Left lung (tissue), 10 donors: ENCODE data around the gene CFAP65. TPM values are rescaled to one million over a fixed set of nuclear protein-coding genes. Genes with fewer than 3 reads are reported as not detected.

Experiments used
- ATAC-seq: fragments of 200-7000 bp; cut with Tn5 transposase; one replicate; pipeline ENCODE4 v1.9.1; 2020; ENCODE audit warnings: moderate library complexity
- DNase-seq, 4 donors: peaks; one replicate each; pipeline ENCODE4 v3.0.0-alpha.2; 2013 to 2020
- H3K27ac ChIP-seq, 2 donors: fragments of 200-600 bp; sonication (generic) in 1 of 2; one replicate each; pipeline versions ENCODE4 v1.5.0 to v1.8.0; 2020 to 2021
- H3K27me3 ChIP-seq, 2 donors: fragments of 200-600 bp; sonication (generic) in 1 of 2; one replicate each; pipeline versions ENCODE4 v1.5.0 to v1.8.0; 2020 to 2021
- H3K36me3 ChIP-seq, 2 donors: fragments of 200-600 bp; sonication (generic) in 1 of 2; one replicate each; pipeline versions ENCODE4 v1.5.0 to v1.8.0; 2020 to 2021
- H3K4me1 ChIP-seq, 2 donors: fragments of 200-600 bp; one replicate each; pipeline ENCODE4 v1.8.0; 2021
- H3K4me3 ChIP-seq, 2 donors: fragments of 200-600 bp; sonication (generic) in 1 of 2; one replicate each; pipeline versions ENCODE4 v1.5.0 to v1.8.0; 2020 to 2021; ENCODE audit warnings: mild to moderate bottlenecking in 1 of 2
- H3K9me3 ChIP-seq, 2 donors: fragments of 200-600 bp; sonication (generic) in 1 of 2; one replicate each; pipeline versions ENCODE4 v1.5.0 to v1.8.0; 2020 to 2021
- CTCF ChIP-seq, 2 donors: fragments of 200-600 bp; sonication (generic) in 1 of 2; IDR thresholded peaks; one replicate each; pipeline versions ENCODE4 v1.5.0 to v1.8.0; 2021; ENCODE audit warnings: antibody characterized with exemption in 2 of 2
- intact Hi-C, 2 donors: fragments of 100-400 bp; cut with DNase I; formaldehyde crosslinking; loops; one replicate each; pipeline versions ENCODE4 v1.11.2 to v1.14.2; 2022
- polyA plus RNA-seq, 6 donors: library from polyadenylated mRNA; unstranded; fragments of 120-200 nt; gene quantifications; one replicate each; pipeline ENCODE4 v1.2.1, GENCODE V29; 2013; ENCODE audit not compliant: insufficient read length in 6 of 6
- total RNA-seq, 2 donors: library from RNA; stranded (reverse); fragmentation: NEBNext Ultra II Directional; extraction: Animal tissue kit (Norgen Biotek cat#: 25700); gene quantifications; one replicate each; pipeline ENCODE4 v1.2.1, GENCODE V29; 2021
- donor health status: DM: no; HTN: yes; CAD: no.
- donor health status: DM: no; HTN: no; CAD: no.

CFAP65 gene
- total and polyA plus RNA-seq, 8 donors, result 0.83 to 4.3 (median 3.0) TPM; not detected in 1

- Histone ChIP-seq H3K36me3 (no peaks in the 10 kb centered on the region), H3K27me3 (peaks cover 68 to 87% of the 10 kb centered on the region in 2 donors), H3K27ac (no peak overlapping the region), H3K9me3 (no peaks in the 10 kb centered on the region), H3K4me1 (peaks cover 29 to 40% of the 10 kb centered on the region in 2 donors), H3K4me3 (peak overlapping the region in 1 of 2 donors; percentile 34)
- intact Hi-C loops, result loop anchor here in 1 of 2 donors (5.0 to 10.0 kb wide), 3 partner anchors 67 to 247 kb away; partner anchors contain the start of gene PTPRN
- peak; percentile 94 to 96 for TF ChIP-seq CTCF (IDR thresholded peaks at IDR 0.05)
- DNase-seq (peak; percentile 46 to 94 (median 74)), ATAC-seq (peak; percentile 94)
Measured at GRCh38 chr2:219057709-219058540, 16.6 kb upstream of the CFAP65 start.

GRCh38 chr2:219056896-219057708 lies 15.8 kb upstream of the CFAP65 start:
- intact Hi-C loops, result loop anchor here in 1 of 2 donors (5.0 to 10.0 kb wide), 3 partner anchors 68 to 248 kb away; partner anchors contain the start of gene PTPRN
- TF ChIP-seq CTCF (IDR thresholded peaks at IDR 0.05), result no peak
- no peaks in the 10 kb centered on the region for H3K9me3 ChIP-seq
- H3K4me3 ChIP-seq, result no peak overlapping the region
- peak in 1 of 4 donors; percentile 79 for DNase-seq
- H3K27ac ChIP-seq, result no peak overlapping the region
- H3K27me3 ChIP-seq, result peaks cover 60 to 83% of the 10 kb centered on the region in 2 donors
- no peaks in the 10 kb centered on the region for H3K36me3 ChIP-seq
- no peak for ATAC-seq
- peaks cover 29 to 40% of the 10 kb centered on the region in 2 donors for H3K4me1 ChIP-seq

GRCh38 chr2:219056176-219056895 lies 15.0 kb upstream of the CFAP65 start:
- DNase-seq (no peak), ATAC-seq (no peak)
- peaks cover 52 to 83% of the 10 kb centered on the region in 2 donors for H3K27me3 ChIP-seq
- H3K4me3 ChIP-seq, result no peak overlapping the region
- H3K27ac ChIP-seq, result no peak overlapping the region
- H3K36me3 ChIP-seq, result no peaks in the 10 kb centered on the region
- H3K4me1 ChIP-seq, result peaks cover 29 to 39% of the 10 kb centered on the region in 2 donors
- H3K9me3 ChIP-seq, result no peaks in the 10 kb centered on the region
- no peak for TF ChIP-seq CTCF (IDR thresholded peaks at IDR 0.05)
- intact Hi-C loops, result loop anchor here in 1 of 2 donors (5.0 to 10.0 kb wide), 3 partner anchors 68 to 248 kb away; partner anchors contain the start of gene PTPRN

GRCh38 chr2:219054956-219055903 lies 13.9 kb upstream of the CFAP65 start:
- Histone ChIP-seq H3K4me1 (peaks cover 23 to 30% of the 10 kb centered on the region in 2 donors), H3K27me3 (peaks cover 43 to 80% of the 10 kb centered on the region in 2 donors), H3K27ac (no peak overlapping the region), H3K9me3 (no peaks in the 10 kb centered on the region), H3K36me3 (no peaks in the 10 kb centered on the region), H3K4me3 (no peak overlapping the region)
- DNase-seq, result peak in 1 of 4 donors; percentile 75
- TF ChIP-seq CTCF (IDR thresholded peaks at IDR 0.05), result no peak
- no peak for ATAC-seq
- intact Hi-C loops, result loop anchor here in 1 of 2 donors (5.0 to 10.0 kb wide), 3 partner anchors 70 to 250 kb away; partner anchors contain the start of gene PTPRN
